Measurements from ENCODE around the gene GARIN5B. TPM values are rescaled to one million over a fixed set of nuclear protein-coding genes. Genes with fewer than 3 reads are reported as not detected.
A peak's percentile ranks its signal among the peaks of the same experiment; 100 is the strongest.

GARIN5B gene
- total and polyA plus RNA-seq, 2 donors: not detected

DNA sequence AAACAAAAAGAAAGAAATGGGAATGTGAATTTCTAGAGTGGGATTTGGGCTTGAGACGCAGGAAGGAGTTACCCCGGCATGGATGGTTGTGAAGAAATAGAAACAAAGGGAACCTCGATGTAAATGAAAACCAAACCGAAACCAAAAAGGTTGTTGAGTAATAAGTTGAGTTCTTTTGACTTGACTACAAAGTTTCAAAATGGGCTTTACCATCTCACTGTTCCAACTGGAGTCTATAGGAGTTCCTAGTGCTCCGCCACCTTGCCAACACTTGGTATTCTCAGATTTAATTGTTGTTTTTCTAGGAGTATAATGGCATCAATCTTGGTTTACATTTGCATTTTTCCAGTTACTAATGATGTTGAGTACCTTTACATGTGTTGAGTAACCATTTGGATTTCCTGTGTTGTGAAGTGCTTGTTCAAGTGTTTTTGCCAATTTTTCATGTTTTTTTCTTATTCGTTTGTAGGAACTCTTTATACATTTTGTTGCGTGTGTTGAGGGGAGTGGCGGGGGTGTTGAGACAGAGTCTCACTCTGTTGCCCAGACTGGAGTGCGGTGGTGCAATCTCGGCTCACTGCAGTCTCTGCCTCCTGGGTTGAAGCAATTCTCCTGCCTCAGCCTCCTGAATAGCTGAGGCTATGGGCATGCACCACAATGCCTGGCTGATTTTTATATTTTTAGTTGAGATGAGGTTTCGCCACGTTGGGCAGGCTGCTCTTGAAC lies 35.3 kb upstream of the GARIN5B start:
- Histone ChIP-seq H3K4me3 (ENCODE audit: low read depth, low read length) (no peak overlapping the region), H3K4me1 (ENCODE audit: insufficient read depth) (no peaks in the 10 kb centered on the region), H3K27ac (ENCODE audit: low read depth) (no peak overlapping the region), H3K36me3 (ENCODE audit: insufficient read depth) (no peaks in the 10 kb centered on the region)
- no peak for DNase-seq (ENCODE audit: extremely low spot score)
- 88% methylated on average over 12 of the region's 12 CpGs for WGBS

DNA sequence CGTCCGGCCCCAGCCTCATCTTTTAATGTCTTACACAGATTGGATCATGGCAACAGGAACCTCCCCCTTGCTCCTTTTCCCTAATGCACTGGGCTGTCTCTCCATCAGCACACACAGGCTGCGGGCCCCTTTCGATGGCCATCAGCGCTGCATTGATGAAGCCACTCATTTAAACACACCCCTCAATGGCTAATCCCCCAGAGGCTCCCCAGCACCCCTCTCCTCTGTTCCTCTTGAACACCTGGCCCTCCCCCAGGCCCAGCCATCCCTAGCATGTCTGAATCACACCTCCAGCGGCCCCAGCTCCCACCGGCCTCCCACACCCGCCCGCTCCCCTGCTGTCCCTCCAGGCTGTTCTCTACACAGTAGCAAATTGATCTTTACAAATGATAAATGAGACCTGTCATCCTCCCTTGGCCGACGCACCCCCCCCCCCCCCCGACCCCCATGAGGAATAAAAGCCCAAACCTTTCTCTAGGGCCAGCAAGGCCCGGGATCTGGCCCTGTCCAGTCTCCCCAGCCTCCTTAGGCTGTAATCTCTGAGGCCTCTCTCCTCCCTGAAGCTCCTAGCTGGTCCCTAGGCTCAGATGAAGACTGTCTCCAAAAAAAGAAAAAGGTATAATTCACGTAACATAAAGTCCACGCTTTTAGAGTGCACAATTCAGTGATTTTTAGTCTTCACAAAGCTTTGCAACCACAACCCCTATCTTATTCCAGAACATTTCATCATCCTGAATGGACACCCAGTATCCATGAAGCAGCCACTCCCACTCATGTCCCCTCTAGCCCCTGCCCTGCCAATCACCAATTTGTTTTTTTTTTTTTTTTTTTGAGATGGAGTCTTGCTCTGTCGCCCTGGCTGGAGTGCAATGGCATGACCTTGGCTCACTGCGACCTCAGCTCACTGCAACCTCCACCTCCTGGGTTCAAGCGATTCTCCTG lies 30.0 kb upstream of the GARIN5B start:
- DNase-seq (ENCODE audit: extremely low spot score): no peak
- WGBS: 64% methylated on average over 18 of the region's 18 CpGs
- H3K27ac ChIP-seq (ENCODE audit: low read depth): peak overlapping the region; percentile 35
- no peak overlapping the region for H3K4me3 ChIP-seq (ENCODE audit: low read depth, low read length)
- peaks cover 3% of the 10 kb centered on the region for H3K4me1 ChIP-seq (ENCODE audit: insufficient read depth)
- H3K36me3 ChIP-seq (ENCODE audit: insufficient read depth): no peaks in the 10 kb centered on the region

DNA sequence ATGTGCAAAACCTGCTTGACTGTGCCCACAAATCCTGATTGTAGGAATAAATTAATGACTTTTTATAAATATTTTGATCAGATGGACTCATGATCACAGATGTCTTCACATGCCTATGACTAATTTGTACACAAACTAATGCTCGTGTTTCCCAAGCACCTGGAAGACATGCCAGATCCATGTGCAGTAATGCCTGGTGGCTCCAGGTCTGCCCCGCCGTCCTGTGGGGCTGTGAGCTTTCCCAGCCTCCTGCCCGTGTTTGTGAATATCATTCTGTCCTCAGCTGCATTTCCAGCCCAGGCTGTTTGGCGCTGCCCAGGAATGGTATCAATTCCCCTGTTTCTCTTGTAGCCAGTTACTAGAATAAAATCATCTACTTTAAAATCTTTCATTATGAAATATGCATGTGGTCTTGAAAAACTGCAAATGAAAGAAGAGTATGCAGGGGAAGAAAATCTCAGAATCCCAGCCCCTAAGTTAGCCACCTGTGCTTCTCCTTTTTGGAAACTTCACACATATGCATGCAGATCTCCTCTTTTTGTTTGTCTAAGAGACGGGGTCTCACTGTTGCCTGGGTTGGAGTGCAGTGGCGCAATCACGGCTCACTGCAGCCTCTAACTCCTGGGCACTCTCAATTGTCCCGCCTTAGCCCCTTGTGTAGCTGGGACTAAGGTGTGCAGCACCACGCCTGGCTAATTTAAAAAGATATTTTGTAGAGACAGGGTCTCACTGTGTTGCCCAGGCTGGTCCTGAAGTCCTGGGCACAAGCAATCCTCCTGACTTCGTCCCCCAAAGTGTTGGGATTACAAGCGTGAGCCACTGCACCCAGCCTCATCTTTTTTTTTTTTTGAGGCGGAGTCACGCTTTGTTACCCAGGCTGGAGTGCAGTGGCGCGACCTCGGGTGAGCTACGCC lies 28.9 kb upstream of the GARIN5B start:
- no peak for DNase-seq (ENCODE audit: extremely low spot score)
- Histone ChIP-seq H3K36me3 (ENCODE audit: insufficient read depth) (no peaks in the 10 kb centered on the region), H3K4me3 (ENCODE audit: low read depth, low read length) (no peak overlapping the region), H3K4me1 (ENCODE audit: insufficient read depth) (peaks cover 3% of the 10 kb centered on the region), H3K27ac (ENCODE audit: low read depth) (no peak overlapping the region)
- WGBS: 75% methylated on average over 18 of the region's 18 CpGs

DNA sequence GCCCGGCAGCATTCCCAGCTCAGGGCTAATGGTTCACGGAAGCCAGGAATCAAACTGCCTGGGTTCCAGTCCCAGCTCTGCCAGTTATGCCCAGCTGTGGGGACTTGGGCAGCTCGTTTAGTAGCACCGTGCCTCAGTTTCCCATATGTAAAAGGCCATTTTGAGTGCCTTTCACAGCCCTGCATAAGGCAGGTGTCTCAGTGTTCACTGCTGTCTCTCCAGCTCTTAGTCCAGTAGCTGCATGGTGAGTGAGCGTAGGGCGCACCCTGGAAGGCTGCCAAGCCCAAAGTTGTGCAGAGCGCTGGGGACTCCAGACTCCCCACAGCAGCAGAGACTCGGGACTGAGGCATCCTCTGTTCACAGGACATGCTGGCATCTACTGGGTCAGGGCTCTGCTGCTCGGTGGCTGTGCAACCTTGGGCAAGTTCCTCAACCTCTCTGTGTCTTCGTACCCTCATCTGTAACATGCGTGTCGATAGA lies 28.2 kb upstream of the GARIN5B start:
- Histone ChIP-seq H3K4me1 (ENCODE audit: insufficient read depth) (peaks cover 3% of the 10 kb centered on the region), H3K27ac (ENCODE audit: low read depth) (no peak overlapping the region), H3K36me3 (ENCODE audit: insufficient read depth) (no peaks in the 10 kb centered on the region), H3K4me3 (ENCODE audit: low read depth, low read length) (no peak overlapping the region)
- no peak for DNase-seq (ENCODE audit: extremely low spot score)
- 74% methylated on average over 12 of the region's 12 CpGs for WGBS

DNA sequence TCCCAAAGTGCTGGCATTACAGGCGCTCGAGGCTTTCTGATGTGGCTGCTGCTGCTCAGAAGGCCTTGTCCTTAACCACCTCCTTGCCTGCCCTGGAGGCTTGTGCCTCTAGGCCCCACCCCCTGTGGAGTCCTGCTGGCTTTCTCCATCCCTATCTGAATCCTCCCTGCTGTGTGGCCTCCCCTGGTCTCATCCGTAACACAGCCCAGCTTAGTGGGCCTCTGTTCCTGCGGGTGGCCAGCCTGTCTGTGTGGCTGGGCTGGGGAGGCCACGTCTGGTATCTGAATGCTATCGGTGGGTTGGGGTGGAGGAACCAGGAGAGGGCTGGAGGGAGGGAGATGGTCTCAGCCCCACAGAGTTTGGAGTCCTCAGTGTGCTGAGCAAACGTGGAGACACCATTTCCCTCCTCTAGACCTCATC lies 27.4 kb upstream of the GARIN5B start:
- no peak overlapping the region for H3K27ac ChIP-seq (ENCODE audit: low read depth)
- no peak for DNase-seq (ENCODE audit: extremely low spot score)
- WGBS: 67% methylated on average over 7 of the region's 7 CpGs
- no peaks in the 10 kb centered on the region for H3K36me3 ChIP-seq (ENCODE audit: insufficient read depth)
- peaks cover 3% of the 10 kb centered on the region for H3K4me1 ChIP-seq (ENCODE audit: insufficient read depth)
- H3K4me3 ChIP-seq (ENCODE audit: low read depth, low read length): no peak overlapping the region

DNA sequence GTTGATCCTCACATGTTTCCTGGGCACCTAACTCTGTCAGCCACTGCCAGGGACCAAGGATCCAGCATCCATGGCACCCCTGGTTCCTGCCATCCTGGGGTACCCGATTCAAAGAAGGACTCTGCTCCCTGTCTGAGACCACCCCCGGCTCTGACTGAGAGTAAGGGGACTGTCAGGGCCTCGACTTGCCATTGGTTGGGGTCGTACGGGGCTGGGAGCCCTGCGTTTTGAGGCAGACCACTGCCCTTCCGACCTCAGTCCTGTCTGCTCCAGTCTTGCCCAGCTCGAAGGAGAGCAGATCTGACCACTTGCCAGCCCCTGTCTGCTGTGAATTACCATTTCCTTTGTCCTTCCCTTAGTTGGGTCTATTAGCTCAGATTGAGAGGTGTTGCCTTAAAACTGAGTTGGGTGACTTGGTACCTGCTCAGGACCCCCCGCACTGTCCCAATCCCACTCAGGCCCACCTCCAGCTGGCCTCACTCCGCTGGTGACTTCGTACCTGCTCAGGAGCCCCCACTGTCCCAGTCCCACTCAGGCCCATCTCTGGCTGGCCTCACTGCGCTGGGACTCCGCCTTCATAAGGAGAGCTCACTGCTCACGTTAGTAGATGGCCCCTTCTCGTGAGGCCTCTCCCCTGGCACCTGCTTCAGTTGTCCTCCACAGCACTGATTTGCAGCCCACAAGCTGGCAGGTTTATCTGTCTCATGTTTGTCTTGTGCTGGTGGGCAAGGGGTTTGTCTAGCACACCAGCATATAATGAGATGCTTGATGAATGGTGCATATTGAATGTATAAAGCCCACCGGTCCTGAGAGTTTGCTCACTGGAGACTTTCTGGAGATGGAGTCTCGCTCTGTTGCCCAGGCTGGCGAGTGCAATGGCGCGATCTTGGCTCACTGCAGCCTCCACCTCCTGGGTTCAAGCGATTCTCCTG lies 26.6 kb upstream of the GARIN5B start:
- H3K4me3 ChIP-seq (ENCODE audit: low read depth, low read length): no peak overlapping the region
- 81% methylated on average over 21 of the region's 21 CpGs for WGBS
- no peak for DNase-seq (ENCODE audit: extremely low spot score)
- H3K27ac ChIP-seq (ENCODE audit: low read depth): no peak overlapping the region
- H3K4me1 ChIP-seq (ENCODE audit: insufficient read depth): peaks cover 3% of the 10 kb centered on the region
- H3K36me3 ChIP-seq (ENCODE audit: insufficient read depth): no peaks in the 10 kb centered on the region

DNA sequence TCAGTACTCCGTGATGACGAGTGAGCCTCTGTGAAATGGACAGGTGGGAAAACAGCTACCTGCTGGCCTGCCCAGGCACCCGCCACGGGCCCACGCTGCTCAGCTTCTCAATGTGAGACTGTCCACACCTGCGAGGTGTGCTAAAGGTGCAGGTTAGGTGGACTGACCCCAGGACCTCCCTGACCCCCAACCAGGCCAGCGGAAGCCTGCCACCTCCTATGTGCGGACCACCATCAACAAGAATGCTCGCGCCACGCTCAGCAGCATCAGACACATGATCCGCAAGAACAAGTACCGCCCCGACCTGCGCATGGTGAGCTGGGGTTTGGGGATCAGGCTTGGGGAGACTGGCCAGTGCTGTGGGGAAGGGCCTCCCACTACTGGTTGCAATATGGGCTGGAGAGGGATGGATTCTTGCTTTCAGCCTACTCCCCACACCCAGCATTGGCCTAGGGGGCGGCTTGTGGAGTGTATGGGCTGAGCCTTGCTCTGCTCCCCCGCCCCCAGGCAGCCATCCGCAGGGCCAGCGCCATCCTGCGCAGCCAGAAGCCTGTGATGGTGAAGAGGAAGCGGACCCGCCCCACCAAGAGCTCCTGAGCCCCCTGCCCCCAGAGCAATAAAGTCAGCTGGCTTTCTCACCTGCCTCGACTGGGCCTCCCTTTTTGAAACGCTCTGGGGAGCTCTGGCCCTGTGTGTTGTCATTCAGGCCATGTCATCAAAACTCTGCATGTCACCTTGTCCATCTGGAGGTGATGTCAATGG lies 24.9 kb upstream of the GARIN5B start:
- no peak overlapping the region for H3K27ac ChIP-seq (ENCODE audit: low read depth)
- no peaks in the 10 kb centered on the region for H3K36me3 ChIP-seq (ENCODE audit: insufficient read depth)
- DNase-seq (ENCODE audit: extremely low spot score): no peak
- WGBS: 82% methylated on average over 24 of the region's 24 CpGs
- peaks cover 3% of the 10 kb centered on the region for H3K4me1 ChIP-seq (ENCODE audit: insufficient read depth)
- H3K4me3 ChIP-seq (ENCODE audit: low read depth, low read length): no peak overlapping the region

DNA sequence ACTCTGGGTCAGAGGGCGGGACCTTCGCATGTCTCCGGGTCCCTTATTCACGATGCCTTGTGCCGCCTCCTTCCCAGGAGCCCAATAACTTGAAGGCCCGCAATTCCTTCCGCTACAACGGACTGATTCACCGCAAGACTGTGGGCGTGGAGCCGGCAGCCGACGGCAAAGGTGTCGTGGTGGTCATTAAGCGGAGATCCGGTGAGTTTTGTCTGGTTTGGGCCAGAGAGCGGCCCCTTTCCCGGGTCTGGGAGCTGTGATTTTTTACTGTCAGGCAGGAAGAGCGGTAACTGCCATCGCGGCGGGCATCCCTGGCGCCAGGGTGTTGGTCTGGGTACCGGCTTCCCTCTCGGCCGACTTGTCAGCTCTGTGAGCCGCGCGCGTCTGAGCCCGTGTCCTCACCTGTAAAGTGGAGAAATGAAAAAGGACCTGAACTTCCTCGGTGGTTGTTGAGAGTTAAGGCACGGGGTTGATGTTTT lies 23.5 kb upstream of the GARIN5B start:
- Histone ChIP-seq H3K36me3 (ENCODE audit: insufficient read depth) (no peaks in the 10 kb centered on the region), H3K4me3 (ENCODE audit: low read depth, low read length) (peak overlapping the region; percentile 71), H3K27ac (ENCODE audit: low read depth) (peak overlapping the region; percentile 72), H3K4me1 (ENCODE audit: insufficient read depth) (peaks cover 3% of the 10 kb centered on the region)
- no peak for DNase-seq (ENCODE audit: extremely low spot score)
- WGBS: 3% methylated on average over 33 of the region's 33 CpGs

DNA sequence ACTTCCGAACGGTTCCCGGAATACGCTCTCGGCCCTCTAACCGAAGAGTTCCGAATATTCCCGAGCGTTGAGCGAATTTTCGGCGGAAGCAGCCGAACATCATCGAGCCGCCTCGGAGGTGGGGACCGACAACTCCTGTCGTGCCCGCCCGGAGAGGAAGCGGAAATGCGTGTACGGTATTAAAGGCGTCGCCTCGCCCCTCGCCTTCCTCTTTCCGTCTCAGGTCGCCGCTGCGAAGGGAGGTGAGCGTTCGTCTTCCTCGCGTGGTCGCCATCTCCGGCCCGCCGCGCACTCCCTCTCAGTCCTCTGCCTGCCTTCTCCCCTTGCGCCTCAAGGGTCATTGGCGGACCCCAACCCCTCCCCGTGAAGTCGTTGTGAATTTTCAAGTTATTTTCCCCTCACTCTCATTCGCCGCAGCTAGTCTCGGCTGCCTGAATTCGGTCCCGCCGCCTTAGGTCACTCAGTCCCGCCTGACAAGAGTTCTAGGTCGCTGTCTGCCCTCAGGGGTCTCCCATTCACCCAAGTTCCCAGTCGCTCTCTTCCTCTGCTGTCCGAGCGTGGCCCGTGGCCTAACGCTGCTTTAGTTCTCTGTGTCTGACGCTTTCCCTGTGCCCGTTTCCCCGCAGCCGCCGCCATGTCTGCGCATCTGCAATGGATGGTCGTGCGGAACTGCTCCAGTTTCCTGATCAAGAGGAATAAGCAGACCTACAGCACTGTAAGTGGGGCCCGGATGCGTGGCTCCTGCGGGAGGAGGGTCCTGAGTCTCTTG lies 22.8 kb upstream of the GARIN5B start, which contains the start of gene RPL28:
TSS of gene RPL28 (plus strand) at position 209 of the 769 bp plus-strand sequence. CDS start at position 635, 426 bp downstream.
- Histone ChIP-seq H3K4me3 (ENCODE audit: low read depth, low read length) (peak within 1 kb of the TSS; percentile 71), H3K36me3 (ENCODE audit: insufficient read depth) (no peaks in the 10 kb centered on the region), H3K27ac (ENCODE audit: low read depth) (peak within 1 kb of the TSS; percentile 90), H3K4me1 (ENCODE audit: insufficient read depth) (peaks cover 3% of the 10 kb centered on the region)
- peak; percentile 99 for DNase-seq (ENCODE audit: extremely low spot score)
- under 1% methylated on average over 68 of the region's 68 CpGs for WGBS

DNA sequence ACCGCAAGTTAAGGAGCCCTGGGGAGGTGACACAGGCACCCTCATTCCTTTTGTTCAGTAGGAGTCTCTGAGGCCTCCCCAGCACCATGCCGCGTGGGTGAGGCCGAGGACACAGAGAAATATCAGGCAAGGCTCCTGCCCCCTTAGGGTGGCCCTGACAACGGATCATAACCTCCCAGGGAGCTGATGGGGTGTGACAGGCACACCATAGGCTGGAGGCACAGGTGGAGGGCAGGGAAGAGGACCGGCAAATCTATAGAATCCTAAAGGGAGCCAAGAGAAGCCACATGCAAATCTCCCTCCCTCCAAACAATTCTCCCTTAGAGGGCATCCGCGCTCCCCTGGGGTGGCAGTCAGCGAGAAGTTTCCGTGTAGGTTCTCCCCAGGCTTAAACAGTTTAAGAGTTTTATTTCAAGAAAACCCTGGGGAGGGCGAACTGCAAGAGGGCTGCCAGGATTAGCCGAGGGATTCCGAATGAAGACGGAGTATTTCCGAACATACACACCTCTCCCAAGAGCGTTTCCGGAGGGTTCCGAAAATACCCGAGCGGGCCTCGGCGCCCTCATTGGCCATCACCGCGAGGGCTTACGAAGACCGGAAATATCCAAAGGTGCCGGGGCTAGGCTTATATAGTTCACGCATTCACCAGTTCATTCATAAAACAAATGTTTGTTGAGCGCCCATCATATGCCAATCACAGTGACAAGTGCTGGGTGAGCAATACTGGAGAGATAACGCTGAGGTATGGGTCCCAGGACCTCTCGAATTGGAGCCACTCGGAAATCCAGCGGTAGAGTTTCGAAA lies 22.1 kb upstream of the GARIN5B start:
- H3K4me1 ChIP-seq (ENCODE audit: insufficient read depth): peaks cover 3% of the 10 kb centered on the region
- H3K36me3 ChIP-seq (ENCODE audit: insufficient read depth): no peaks in the 10 kb centered on the region
- H3K4me3 ChIP-seq (ENCODE audit: low read depth, low read length): peak overlapping the region; percentile 33
- peak; percentile 97 for DNase-seq (ENCODE audit: extremely low spot score)
- WGBS: 5% methylated on average over 34 of the region's 34 CpGs
- peak overlapping the region; percentile 90 for H3K27ac ChIP-seq (ENCODE audit: low read depth)

Measured in urinary bladder (tissue), 4 donors.